Measurements from ENCODE around the gene RPL27. TPM values are rescaled to one million over a fixed set of nuclear protein-coding genes. Genes with fewer than 3 reads are reported as not detected.

RPL27 gene
- total RNA-seq, 1 donor, result 1,876 TPM

GRCh38 chr17:43028221-43028861 is 30.1 kb downstream of the RPL27 start:
- no peak for DNase-seq (ENCODE audit: low read depth)
- TF ChIP-seq CTCF (IDR thresholded peaks at IDR 0.05; ENCODE audit: insufficient read depth, low read length), result no peak
- no peak overlapping the region for H3K4me3 ChIP-seq (ENCODE audit: low read depth, low read length)

- H3K4me3 ChIP-seq (ENCODE audit: low read depth, low read length), result no peak overlapping the region
- TF ChIP-seq CTCF (IDR thresholded peaks at IDR 0.05; ENCODE audit: insufficient read depth, low read length), result no peak
- DNase-seq (ENCODE audit: low read depth), result no peak
Observed at GRCh38 chr17:43030137-43030767, 32.0 kb downstream of the RPL27 start.

- no peak overlapping the region for H3K4me3 ChIP-seq (ENCODE audit: low read depth, low read length)
- no peak for TF ChIP-seq CTCF (IDR thresholded peaks at IDR 0.05; ENCODE audit: insufficient read depth, low read length)
- no peak for DNase-seq (ENCODE audit: low read depth)
Observed at GRCh38 chr17:43031666-43032065, 33.4 kb downstream of the RPL27 start.

GRCh38 chr17:43033948-43034881 is 36.0 kb downstream of the RPL27 start:
- TF ChIP-seq CTCF (IDR thresholded peaks at IDR 0.05; ENCODE audit: insufficient read depth, low read length), result no peak
- no peak for DNase-seq (ENCODE audit: low read depth)
- no peak overlapping the region for H3K4me3 ChIP-seq (ENCODE audit: low read depth, low read length)

GRCh38 chr17:43034894-43035293 is 36.7 kb downstream of the RPL27 start:
- no peak for DNase-seq (ENCODE audit: low read depth)
- TF ChIP-seq CTCF (IDR thresholded peaks at IDR 0.05; ENCODE audit: insufficient read depth, low read length), result no peak
- H3K4me3 ChIP-seq (ENCODE audit: low read depth, low read length), result no peak overlapping the region

- no peak for DNase-seq (ENCODE audit: low read depth)
- no peak for TF ChIP-seq CTCF (IDR thresholded peaks at IDR 0.05; ENCODE audit: insufficient read depth, low read length)
- H3K4me3 ChIP-seq (ENCODE audit: low read depth, low read length), result no peak overlapping the region
Observed at GRCh38 chr17:43039646-43040045, 41.4 kb downstream of the RPL27 start.
